A673 (cell line): ENCODE results near the gene SRM. TPM values are rescaled to one million over a fixed set of nuclear protein-coding genes. Genes with fewer than 3 reads are reported as not detected.

Experiments
- Bru-seq: library from RNA; stranded (reverse); fragments of 400-500 nt; gene quantifications from one replicate; lab custom pipeline; 2021; lab: Mats Ljungman, UMichigan
- BruChase-seq, 2 experiments: library from RNA; stranded (reverse); fragments of 400-500 nt; gene quantifications; one replicate each; lab custom pipeline; 2021; lab: Mats Ljungman, UMichigan
- BruUV-seq: library from RNA; stranded (reverse); fragments of 400-500 nt; replicated peaks from 2 replicates; lab custom pipeline; 2021; lab: Mats Ljungman, UMichigan
- CTCF ChIA-PET: fragments of 300-600 bp; sonication (Branson Sonifier 250); formaldehyde crosslinking; loops from one replicate; lab custom pipeline; 2022; ENCODE audit warnings: antibody characterized with exemption; lab: Charles Lee
- POLR2A ChIA-PET: fragments of 300-600 bp; sonication (Branson Sonifier 250); formaldehyde crosslinking; loops from one replicate; lab custom pipeline; 2022; ENCODE audit warnings: antibody characterized with exemption; ENCODE audit not compliant: low non-redundant PET; lab: Charles Lee
- DNase-seq: peaks from one replicate; pipeline ENCODE4 v3.0.0-alpha.2; 2015; ENCODE audit warnings: low spot score
- H3K27ac ChIP-seq: fragments of 200-600 bp; sonication (generic); 2 replicates; pipeline ENCODE4 v1.5.1; 2016; ENCODE audit warnings: mixed run types, low read depth, mild to moderate bottlenecking, mixed read lengths, antibody characterized with exemption, low read length; ENCODE audit not compliant: poor library complexity, severe bottlenecking
- H3K27me3 ChIP-seq: fragments of 200-600 bp; sonication (generic); replicated peaks from 2 replicates; pipeline ENCODE4 v1.6.1; 2017; ENCODE audit warnings: mixed run types, low read depth, mild to moderate bottlenecking, mixed read lengths, antibody characterized with exemption, low read length; ENCODE audit not compliant: insufficient read depth, poor library complexity
- H3K36me3 ChIP-seq: fragments of 200-600 bp; sonication (generic); 2 replicates; pipeline ENCODE4 v1.6.1; 2016; ENCODE audit warnings: mixed run types, mild to moderate bottlenecking, mixed read lengths, antibody characterized with exemption, low read length; ENCODE audit not compliant: insufficient read depth, poor library complexity, severe bottlenecking
- H3K4me1 ChIP-seq: fragments of 200-600 bp; sonication (generic); 2 replicates; pipeline ENCODE4 v1.6.1; 2017; ENCODE audit warnings: mixed run types, mild to moderate bottlenecking, mixed read lengths, antibody characterized with exemption, low read length; ENCODE audit not compliant: insufficient read depth, poor library complexity, severe bottlenecking
- H3K4me3 ChIP-seq: fragments of 200-600 bp; sonication (generic); 2 replicates; pipeline ENCODE4 v1.5.1; 2016; ENCODE audit warnings: low read depth, mixed run types, mild to moderate bottlenecking, mixed read lengths, low read length; ENCODE audit not compliant: poor library complexity, severe bottlenecking
- H3K9me3 ChIP-seq: fragments of 200-600 bp; sonication (generic); 2 replicates; pipeline ENCODE4 v1.6.1; 2016; ENCODE audit warnings: mixed run types, low read depth, mild to moderate bottlenecking, mixed read lengths, antibody characterized with exemption, low read length; ENCODE audit not compliant: poor library complexity, severe bottlenecking
- EZH2 ChIP-seq: fragments of 200-600 bp; sonication (generic); IDR thresholded peaks from 2 replicates; pipeline ENCODE4 v1.6.1; 2017; ENCODE audit warnings: borderline replicate concordance, low read depth, mild to moderate bottlenecking, mixed read lengths, antibody characterized with exemption, low read length; ENCODE audit not compliant: poor library complexity, severe bottlenecking
- intact Hi-C: fragments of 100-400 bp; cut with micrococcal nuclease; formaldehyde crosslinking; loops from one replicate; pipeline ENCODE4 v1.10.0; 2022; ENCODE audit not compliant: unreplicated experiment
- long read RNA-seq: library from polyadenylated mRNA; stranded (forward); transcript quantifications from one replicate; pipeline ENCODE4 v2.0.0, GENCODE V29; 2022
- total RNA-seq: library from RNA; stranded (reverse); gene quantifications from 2 replicates; pipeline ENCODE4 v1.2.3, GENCODE V29; 2021
- TF ChIP-seq, protein P1 (sequence below): fragments of 300-800, 200-600 bp; sonication (generic); conservative IDR thresholded peaks from 2 replicates; pipeline ENCODE4 v1.5.1; 2017; ENCODE audit warnings: low read depth, mild to moderate bottlenecking, antibody characterized with exemption, low read length, moderate library complexity, mixed read lengths

SRM gene
- total RNA-seq, result 176 and 206 TPM in 2 replicates
- Bru-seq, nascent RNA, result percentile 70 among the genes with signal in this experiment
- BruChase-seq, experiment 1, labeled RNA remaining after a 2-hour chase, result percentile 71 among the genes with signal in this experiment
- percentile 88 among the genes with signal in this experiment for BruChase-seq, experiment 2, labeled RNA remaining after a 6-hour chase
- long read RNA-seq, transcript SRM-201 (8 exons, 1,266 nt), result major isoform, 549 of 661 reads
- long read RNA-seq, partial matches to known transcripts, result 68 of 661 reads
- long read RNA-seq, other reads (novel, unspliced or antisense), result 43 of 661 reads

DNA sequence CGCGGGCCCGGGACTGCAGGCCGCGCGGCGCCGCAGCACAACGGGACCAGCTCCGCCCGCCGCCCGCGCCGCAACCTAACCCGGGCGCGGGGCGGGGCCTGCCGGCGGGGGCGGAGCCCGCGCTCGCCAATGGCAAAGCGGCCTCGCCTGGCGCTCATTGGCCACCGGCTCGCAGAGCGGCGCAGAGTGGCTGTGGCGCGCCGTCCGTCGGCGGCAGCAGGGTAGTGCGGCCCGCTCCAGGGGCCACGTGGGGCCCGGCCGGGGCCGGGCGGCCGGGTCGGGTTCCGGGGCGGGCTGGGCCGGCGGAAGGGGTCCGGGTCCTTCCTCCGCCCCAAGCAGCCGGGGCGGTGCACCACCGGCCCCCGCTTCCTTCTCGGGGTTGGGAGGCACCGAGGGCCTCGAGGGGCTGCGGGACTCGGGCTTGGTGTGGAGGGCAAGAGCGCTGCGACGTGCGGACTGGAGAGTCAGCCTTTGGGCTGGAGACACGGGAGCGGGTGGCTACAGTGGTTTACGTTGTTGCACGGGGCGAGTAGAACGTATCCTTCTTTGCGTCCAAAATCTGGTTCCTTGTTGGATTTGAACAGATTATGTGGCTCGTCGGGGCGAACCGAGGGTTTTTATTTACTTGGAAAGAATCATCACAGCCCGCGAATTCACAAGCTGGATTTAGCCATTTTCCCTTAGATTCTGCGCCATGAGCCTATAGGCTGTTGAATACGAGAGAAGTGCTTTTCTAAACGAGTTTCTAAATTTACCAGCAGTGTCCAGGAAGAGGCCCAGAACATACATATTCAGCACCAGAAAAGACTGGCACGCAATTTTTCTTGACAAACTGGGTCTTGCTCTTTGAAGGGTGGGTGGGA lies at the start of gene SRM:
SRM (minus strand) TSS at position 51 of the 863 bp plus-strand sequence. CDS start 75 bp downstream, outside the sequence.
- H3K4me3 ChIP-seq, result peak within 1 kb of the TSS; percentile 87
- peaks cover 29% of the 10 kb centered on the region for H3K36me3 ChIP-seq
- peak within 1 kb of the TSS; percentile 78 for H3K27ac ChIP-seq
- H3K27me3 ChIP-seq, result no peaks in the 10 kb centered on the region
- TSS peak; percentile 89 for BruUV-seq
- DNase-seq, result peak; percentile 96
- intact Hi-C loops, result no loop called here
- peaks cover 4% of the 10 kb centered on the region for H3K4me1 ChIP-seq
- TF ChIP-seq EZH2, result no peak
- TF ChIP-seq, protein P1, sequence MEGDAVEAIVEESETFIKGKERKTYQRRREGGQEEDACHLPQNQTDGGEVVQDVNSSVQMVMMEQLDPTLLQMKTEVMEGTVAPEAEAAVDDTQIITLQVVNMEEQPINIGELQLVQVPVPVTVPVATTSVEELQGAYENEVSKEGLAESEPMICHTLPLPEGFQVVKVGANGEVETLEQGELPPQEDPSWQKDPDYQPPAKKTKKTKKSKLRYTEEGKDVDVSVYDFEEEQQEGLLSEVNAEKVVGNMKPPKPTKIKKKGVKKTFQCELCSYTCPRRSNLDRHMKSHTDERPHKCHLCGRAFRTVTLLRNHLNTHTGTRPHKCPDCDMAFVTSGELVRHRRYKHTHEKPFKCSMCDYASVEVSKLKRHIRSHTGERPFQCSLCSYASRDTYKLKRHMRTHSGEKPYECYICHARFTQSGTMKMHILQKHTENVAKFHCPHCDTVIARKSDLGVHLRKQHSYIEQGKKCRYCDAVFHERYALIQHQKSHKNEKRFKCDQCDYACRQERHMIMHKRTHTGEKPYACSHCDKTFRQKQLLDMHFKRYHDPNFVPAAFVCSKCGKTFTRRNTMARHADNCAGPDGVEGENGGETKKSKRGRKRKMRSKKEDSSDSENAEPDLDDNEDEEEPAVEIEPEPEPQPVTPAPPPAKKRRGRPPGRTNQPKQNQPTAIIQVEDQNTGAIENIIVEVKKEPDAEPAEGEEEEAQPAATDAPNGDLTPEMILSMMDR, result no peak
- H3K9me3 ChIP-seq, result no peaks in the 10 kb centered on the region
- ChIA-PET CTCF (interaction anchor here (0.6 kb wide), 1 partner anchor 602 kb away, joined by 12 read pairs; no protein-coding TSS in a partner anchor), POLR2A (no interaction called here)

DNA sequence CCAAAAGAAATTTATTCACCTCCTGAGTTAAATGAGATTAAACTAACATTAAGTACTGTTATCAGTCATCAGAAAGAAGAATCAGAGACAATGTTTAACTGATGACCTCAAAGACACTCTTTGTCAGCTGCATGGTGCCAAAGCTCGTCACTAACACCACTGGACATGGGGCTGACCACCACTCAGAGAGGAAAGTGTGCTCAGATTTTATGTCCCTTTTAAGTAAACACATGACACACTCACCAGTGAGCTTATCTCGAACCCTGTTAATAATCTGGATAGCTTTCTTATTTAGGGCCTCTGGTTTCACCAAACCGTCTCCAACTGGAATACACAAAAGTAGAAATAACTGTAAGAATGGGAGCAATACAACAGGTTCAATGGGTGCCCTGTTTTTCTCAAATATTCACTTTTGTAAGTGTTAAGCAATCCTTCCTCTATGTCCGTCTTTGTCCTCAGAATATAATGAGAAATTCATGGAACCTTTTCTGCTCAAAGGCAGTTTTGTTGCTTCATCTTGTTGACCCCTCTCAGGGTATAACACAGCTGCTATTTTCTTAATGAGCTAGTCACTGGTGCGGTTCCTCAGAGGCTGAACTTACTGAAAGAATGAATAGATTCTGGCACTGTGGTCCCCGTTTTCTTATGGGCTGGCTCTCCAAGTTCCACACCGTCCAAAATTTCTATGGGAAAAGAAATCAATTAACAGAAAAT lies 49.4 kb upstream of the SRM start:
- no peak for TF ChIP-seq EZH2
- TF ChIP-seq, protein P1, result no peak
- no TSS peak for BruUV-seq
- Histone ChIP-seq H3K36me3 (peaks cover 38% of the 10 kb centered on the region), H3K27me3 (no peaks in the 10 kb centered on the region), H3K9me3 (no peaks in the 10 kb centered on the region), H3K4me1 (no peaks in the 10 kb centered on the region), H3K27ac (no peak overlapping the region), H3K4me3 (no peak overlapping the region)
- intact Hi-C loops, result no loop called here
- ChIA-PET POLR2A (no interaction called here), CTCF (interaction anchor here (0.6 kb wide), 1 partner anchor 609 kb away, joined by 3 read pairs; no protein-coding TSS in a partner anchor)
- DNase-seq, result no peak

GRCh38 chr1:11107599-11107998 lies 47.8 kb upstream of the SRM start:
- Histone ChIP-seq H3K27ac (no peak overlapping the region), H3K4me3 (no peak overlapping the region), H3K27me3 (no peaks in the 10 kb centered on the region), H3K4me1 (no peaks in the 10 kb centered on the region), H3K9me3 (no peaks in the 10 kb centered on the region), H3K36me3 (peaks cover 28% of the 10 kb centered on the region)
- intact Hi-C loops, result no loop called here
- BruUV-seq, result no TSS peak
- ChIA-PET POLR2A (no interaction called here), CTCF (no interaction called here)
- DNase-seq, result no peak
- no peak for TF ChIP-seq EZH2
- TF ChIP-seq, protein P1, result no peak
